22Rv1 (cell line): Measurements from ENCODE around the gene HARBI1.

Experiments used
- ZFX ChIP-seq: fragments of 450-650 bp; IDR thresholded peaks from 2 replicates; pipeline ENCODE4 v1.6.1; 2017; ENCODE audit warnings: antibody characterized with exemption, borderline replicate concordance
- TF ChIP-seq, protein P1 (sequence below): fragments of 450-650 bp; IDR thresholded peaks from 2 replicates; pipeline ENCODE4 v1.5.1; 2017; ENCODE audit warnings: mild to moderate bottlenecking

DNA sequence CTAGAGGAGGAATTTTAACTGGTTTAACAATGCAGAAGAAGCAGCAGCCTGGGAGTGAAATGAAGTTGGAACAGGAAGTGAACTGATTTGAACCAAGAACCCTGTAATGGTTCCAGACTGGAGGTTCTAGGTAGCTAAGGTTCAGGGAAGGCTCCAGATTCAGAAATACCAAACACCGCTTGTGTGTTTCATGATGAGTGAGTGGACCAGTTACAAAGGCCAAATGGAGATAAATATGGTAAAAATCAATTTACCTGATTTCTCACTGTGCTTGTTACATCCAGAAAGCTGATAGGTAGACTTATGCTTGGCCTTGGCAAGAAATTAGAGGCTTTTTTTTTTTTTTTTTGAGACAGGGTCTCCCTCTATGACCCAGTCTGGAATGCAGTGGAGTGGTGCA is 13.2 kb upstream of the HARBI1 start:
- TF ChIP-seq, protein P1, sequence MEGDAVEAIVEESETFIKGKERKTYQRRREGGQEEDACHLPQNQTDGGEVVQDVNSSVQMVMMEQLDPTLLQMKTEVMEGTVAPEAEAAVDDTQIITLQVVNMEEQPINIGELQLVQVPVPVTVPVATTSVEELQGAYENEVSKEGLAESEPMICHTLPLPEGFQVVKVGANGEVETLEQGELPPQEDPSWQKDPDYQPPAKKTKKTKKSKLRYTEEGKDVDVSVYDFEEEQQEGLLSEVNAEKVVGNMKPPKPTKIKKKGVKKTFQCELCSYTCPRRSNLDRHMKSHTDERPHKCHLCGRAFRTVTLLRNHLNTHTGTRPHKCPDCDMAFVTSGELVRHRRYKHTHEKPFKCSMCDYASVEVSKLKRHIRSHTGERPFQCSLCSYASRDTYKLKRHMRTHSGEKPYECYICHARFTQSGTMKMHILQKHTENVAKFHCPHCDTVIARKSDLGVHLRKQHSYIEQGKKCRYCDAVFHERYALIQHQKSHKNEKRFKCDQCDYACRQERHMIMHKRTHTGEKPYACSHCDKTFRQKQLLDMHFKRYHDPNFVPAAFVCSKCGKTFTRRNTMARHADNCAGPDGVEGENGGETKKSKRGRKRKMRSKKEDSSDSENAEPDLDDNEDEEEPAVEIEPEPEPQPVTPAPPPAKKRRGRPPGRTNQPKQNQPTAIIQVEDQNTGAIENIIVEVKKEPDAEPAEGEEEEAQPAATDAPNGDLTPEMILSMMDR = no peak
- no peak for TF ChIP-seq ZFX
